Measurements from ENCODE around the gene SMIM22. TPM values are rescaled to one million over a fixed set of nuclear protein-coding genes. Genes with fewer than 3 reads are reported as not detected.
A peak's percentile ranks its signal among the peaks of the same experiment; 100 is the strongest.

The SMIM22 gene
- total and polyA plus RNA-seq, 2 donors (not counting 1 experiment from before 2014, with no cell fraction given) = not detected

DNA sequence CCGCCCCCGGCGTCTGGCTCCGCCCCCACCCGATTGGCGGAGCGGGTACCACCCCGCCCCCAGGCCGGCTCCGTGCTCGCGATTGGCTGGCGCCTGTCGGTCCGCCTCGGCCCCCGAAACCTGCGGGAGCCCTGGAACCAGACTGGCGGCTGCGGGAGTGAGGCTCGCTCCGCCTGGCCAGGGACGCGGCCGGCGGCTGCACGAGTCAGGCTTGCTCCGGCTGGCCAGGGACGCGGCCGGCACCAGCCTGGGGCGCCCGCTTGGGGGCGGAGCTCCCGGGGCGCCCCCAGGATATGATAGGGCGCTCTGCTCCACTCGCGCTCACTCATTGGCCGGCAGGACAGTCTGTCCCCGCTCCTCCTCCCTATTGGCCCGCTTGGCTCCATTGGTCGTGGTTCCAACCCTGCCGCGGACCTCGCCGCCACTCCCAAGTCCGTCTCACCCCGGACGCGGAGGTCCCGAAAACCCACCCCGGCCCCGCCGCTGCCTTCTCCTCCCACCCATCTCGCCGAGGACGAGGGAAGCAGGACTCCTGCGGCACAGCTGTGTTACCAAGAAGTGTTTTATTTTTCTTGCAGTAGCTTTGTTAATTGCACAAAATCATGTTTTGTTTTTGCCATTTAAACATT lies 7.6 kb downstream of the SMIM22 start:
- Histone ChIP-seq H3K27me3 (ENCODE audit: control insufficient read depth, insufficient read depth, low read length) (no peaks in the 10 kb centered on the region), H3K4me2 (ENCODE audit: extremely low read depth, insufficient read depth, low read length) (peak overlapping the region; percentile 98), H3K9me3 (ENCODE audit: control insufficient read depth, insufficient read depth, low read depth, low read length) (no peaks in the 10 kb centered on the region), H3K9ac (ENCODE audit: insufficient read depth, low read length) (peak overlapping the region; percentile 53), H3K4me3 (replicated peaks in 1 of 4; ENCODE audit: control extremely low read depth in 1 of 4, insufficient read depth in 1 of 4, low read depth in 3 of 4, low read length in 4 of 4) (peak overlapping the region; percentile 72 to 79 (median 75)), H2AFZ (ENCODE audit: low read length) (peak overlapping the region; percentile 91), H3K79me2 (ENCODE audit: control insufficient read depth, insufficient read depth, low read length) (no peaks in the 10 kb centered on the region), H3K36me3 (ENCODE audit: control insufficient read depth, insufficient read depth, low read length) (peaks cover 9% of the 10 kb centered on the region), H4K20me1 (ENCODE audit: control insufficient read depth, extremely low read depth, insufficient read depth, low read length) (no peaks in the 10 kb centered on the region), H3K27ac (ENCODE audit: insufficient read depth, low read length) (no peak overlapping the region), H3K4me1 (ENCODE audit: control insufficient read depth, extremely low read depth, insufficient read depth, low read length) (peaks cover 2% of the 10 kb centered on the region)
- TF ChIP-seq, protein P1, sequence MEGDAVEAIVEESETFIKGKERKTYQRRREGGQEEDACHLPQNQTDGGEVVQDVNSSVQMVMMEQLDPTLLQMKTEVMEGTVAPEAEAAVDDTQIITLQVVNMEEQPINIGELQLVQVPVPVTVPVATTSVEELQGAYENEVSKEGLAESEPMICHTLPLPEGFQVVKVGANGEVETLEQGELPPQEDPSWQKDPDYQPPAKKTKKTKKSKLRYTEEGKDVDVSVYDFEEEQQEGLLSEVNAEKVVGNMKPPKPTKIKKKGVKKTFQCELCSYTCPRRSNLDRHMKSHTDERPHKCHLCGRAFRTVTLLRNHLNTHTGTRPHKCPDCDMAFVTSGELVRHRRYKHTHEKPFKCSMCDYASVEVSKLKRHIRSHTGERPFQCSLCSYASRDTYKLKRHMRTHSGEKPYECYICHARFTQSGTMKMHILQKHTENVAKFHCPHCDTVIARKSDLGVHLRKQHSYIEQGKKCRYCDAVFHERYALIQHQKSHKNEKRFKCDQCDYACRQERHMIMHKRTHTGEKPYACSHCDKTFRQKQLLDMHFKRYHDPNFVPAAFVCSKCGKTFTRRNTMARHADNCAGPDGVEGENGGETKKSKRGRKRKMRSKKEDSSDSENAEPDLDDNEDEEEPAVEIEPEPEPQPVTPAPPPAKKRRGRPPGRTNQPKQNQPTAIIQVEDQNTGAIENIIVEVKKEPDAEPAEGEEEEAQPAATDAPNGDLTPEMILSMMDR (conservative IDR thresholded peaks at IDR 0.05 in 1 of 2, IDR thresholded peaks at IDR 0.05 in 1 of 2; ENCODE audit: low read depth in 1 of 2, low read length in 2 of 2) = peak in 1 of 2 donors; percentile 3
- TF ChIP-seq EZH2 (IDR thresholded peaks at IDR 0.05; ENCODE audit: low read length, missing control alignments) = no peak
- DNase-seq (ENCODE audit: low read depth in 2 of 2) = peak; percentile 88 to 91

DNA sequence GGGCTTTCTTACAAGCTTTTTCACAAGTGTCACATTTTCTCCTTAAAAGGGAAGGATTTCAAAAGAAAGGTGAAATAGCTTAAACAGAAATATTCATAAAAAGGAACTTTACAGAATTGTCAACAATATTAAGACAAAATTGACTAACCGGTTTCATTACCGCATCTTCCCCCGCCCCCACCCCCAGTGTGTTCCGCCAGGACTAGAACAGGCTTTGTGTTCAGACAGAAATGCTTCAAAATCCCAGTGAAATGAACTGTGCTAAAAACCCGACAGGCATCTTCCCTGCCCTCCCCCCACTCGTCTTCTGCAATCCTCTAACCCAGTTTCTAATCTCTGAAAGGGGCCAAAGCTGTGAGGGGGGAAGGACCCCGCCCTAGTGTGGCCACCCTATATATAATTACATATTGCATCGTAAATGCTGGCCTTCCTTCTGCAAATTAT lies 8.3 kb downstream of the SMIM22 start:
- H3K9ac ChIP-seq (ENCODE audit: insufficient read depth, low read length) = no peak overlapping the region

More for the DNA sequence above, 8.3 kb downstream of the SMIM22 start:
- Histone ChIP-seq H3K4me3 (replicated peaks in 1 of 4; ENCODE audit: control extremely low read depth in 1 of 4, insufficient read depth in 1 of 4, low read depth in 3 of 4, low read length in 4 of 4) (peak overlapping the region in 3 of 4 experiments; percentile 72 to 79 (median 74)), H4K20me1 (ENCODE audit: control insufficient read depth, extremely low read depth, insufficient read depth, low read length) (no peaks in the 10 kb centered on the region), H2AFZ (ENCODE audit: low read length) (no peak overlapping the region), H3K4me1 (ENCODE audit: control insufficient read depth, extremely low read depth, insufficient read depth, low read length) (peaks cover 2% of the 10 kb centered on the region), H3K27me3 (ENCODE audit: control insufficient read depth, insufficient read depth, low read length) (no peaks in the 10 kb centered on the region), H3K27ac (ENCODE audit: insufficient read depth, low read length) (no peak overlapping the region), H3K4me2 (ENCODE audit: extremely low read depth, insufficient read depth, low read length) (peak overlapping the region; percentile 98), H3K9me3 (ENCODE audit: control insufficient read depth, insufficient read depth, low read depth, low read length) (no peaks in the 10 kb centered on the region), H3K36me3 (ENCODE audit: control insufficient read depth, insufficient read depth, low read length) (peaks cover 9% of the 10 kb centered on the region), H3K79me2 (ENCODE audit: control insufficient read depth, insufficient read depth, low read length) (no peaks in the 10 kb centered on the region)
- TF ChIP-seq, protein P1 (conservative IDR thresholded peaks at IDR 0.05 in 1 of 2, IDR thresholded peaks at IDR 0.05 in 1 of 2; ENCODE audit: low read depth in 1 of 2, low read length in 2 of 2) = no peak
- TF ChIP-seq EZH2 (IDR thresholded peaks at IDR 0.05; ENCODE audit: low read length, missing control alignments) = no peak
- peak in 1 of 2 donors; percentile 5 for DNase-seq (ENCODE audit: low read depth in 2 of 2)
